Loucy (cell line): ENCODE measurements around the gene BAK1.

Experiments
- CTCF ChIP-seq: fragments of 200-600 bp; sonication (generic); conservative IDR thresholded peaks from 2 replicates; pipeline ENCODE4 v1.5.1; 2014; ENCODE audit warnings: mild to moderate bottlenecking, antibody characterized with exemption, low read length
- EZH2phosphoT487 ChIP-seq: fragments of 200-600 bp; IDR thresholded peaks from 2 replicates; pipeline ENCODE4 v1.6.1; 2018; ENCODE audit warnings: antibody characterized with exemption, mild to moderate bottlenecking, moderate library complexity, borderline replicate concordance

- TF ChIP-seq CTCF, result no peak
- TF ChIP-seq EZH2phosphoT487, result no peak
Observed at GRCh38 chr6:33568826-33569570, 11.1 kb downstream of the BAK1 start.
